Measurements from ENCODE around the gene PCSK5. TPM values are rescaled to one million over a fixed set of nuclear protein-coding genes. Genes with fewer than 3 reads are reported as not detected.
"Not testable (repeated sequence)": the region's sequence is repeated elsewhere in the genome, so short reads cannot be mapped to it uniquely, and the experiment has no call there.

PCSK5 gene
- polyA plus RNA-seq, 1 donor from 2014 or later: 1.7 TPM

DNA sequence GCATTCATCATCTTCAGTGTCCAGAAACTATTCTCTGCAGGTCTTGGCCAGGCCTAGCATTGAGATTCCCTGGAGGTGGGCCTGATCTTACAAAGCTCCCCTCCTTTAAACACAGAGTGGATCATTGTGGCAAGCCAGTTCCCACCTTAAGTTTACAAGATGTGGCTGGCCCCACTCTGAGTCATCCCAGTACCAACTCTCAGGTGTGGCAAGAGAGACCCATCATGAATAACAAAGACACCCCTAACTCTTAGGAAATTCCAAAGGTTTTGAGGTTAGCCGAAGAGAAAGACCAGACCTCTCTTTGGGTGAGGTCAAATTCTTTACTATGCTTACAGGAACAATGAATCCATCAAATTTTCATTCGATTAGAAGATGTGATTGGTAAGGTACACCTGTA lies 425.6 kb downstream of the PCSK5 start:
- Histone ChIP-seq H3K9ac (ENCODE audit: low read length) (no peak overlapping the region), H3K27me3 (ENCODE audit: insufficient read depth, low read depth, low read length) (no peaks in the 10 kb centered on the region), H3K9me3 (ENCODE audit: low read length) (no peaks in the 10 kb centered on the region), H3K27ac (ENCODE audit: low read length) (no peak overlapping the region), H3K36me3 (ENCODE audit: insufficient read depth, low read length) (no peaks in the 10 kb centered on the region), H3K79me2 (replicated peaks; ENCODE audit: insufficient read depth, low read length) (no peaks in the 10 kb centered on the region), H2AFZ (ENCODE audit: low read depth, low read length) (no peak overlapping the region), H4K20me1 (ENCODE audit: insufficient read depth) (no peaks in the 10 kb centered on the region), H3K9me2 (ENCODE audit: insufficient read depth, low read length) (no peaks in the 10 kb centered on the region), H3F3A (ENCODE audit: insufficient read depth, low read length, poor library complexity, severe bottlenecking) (no peaks in the 10 kb centered on the region), H3K4me3 (ENCODE audit: low read length) (no peak overlapping the region), H3K4me2 (ENCODE audit: low read length) (no peak overlapping the region)
- TF ChIP-seq EP300 (conservative IDR thresholded peaks at IDR 0.05; ENCODE audit: poor library complexity, severe bottlenecking) (no peak), MXI1 (conservative IDR thresholded peaks at IDR 0.05; ENCODE audit: poor library complexity, severe bottlenecking) (no peak), POLR2AphosphoS5 (IDR thresholded peaks at IDR 0.05) (no peak), TAF1 (IDR thresholded peaks at IDR 0.05; ENCODE audit: low read depth) (no peak), EZH2 (IDR thresholded peaks at IDR 0.05; ENCODE audit: borderline replicate concordance, insufficient read depth, low read length, poor library complexity, severe bottlenecking) (no peak), RAD21 (conservative IDR thresholded peaks at IDR 0.05) (no peak), SMC3 (conservative IDR thresholded peaks at IDR 0.05; ENCODE audit: poor library complexity) (no peak)
- TF ChIP-seq, protein P1, sequence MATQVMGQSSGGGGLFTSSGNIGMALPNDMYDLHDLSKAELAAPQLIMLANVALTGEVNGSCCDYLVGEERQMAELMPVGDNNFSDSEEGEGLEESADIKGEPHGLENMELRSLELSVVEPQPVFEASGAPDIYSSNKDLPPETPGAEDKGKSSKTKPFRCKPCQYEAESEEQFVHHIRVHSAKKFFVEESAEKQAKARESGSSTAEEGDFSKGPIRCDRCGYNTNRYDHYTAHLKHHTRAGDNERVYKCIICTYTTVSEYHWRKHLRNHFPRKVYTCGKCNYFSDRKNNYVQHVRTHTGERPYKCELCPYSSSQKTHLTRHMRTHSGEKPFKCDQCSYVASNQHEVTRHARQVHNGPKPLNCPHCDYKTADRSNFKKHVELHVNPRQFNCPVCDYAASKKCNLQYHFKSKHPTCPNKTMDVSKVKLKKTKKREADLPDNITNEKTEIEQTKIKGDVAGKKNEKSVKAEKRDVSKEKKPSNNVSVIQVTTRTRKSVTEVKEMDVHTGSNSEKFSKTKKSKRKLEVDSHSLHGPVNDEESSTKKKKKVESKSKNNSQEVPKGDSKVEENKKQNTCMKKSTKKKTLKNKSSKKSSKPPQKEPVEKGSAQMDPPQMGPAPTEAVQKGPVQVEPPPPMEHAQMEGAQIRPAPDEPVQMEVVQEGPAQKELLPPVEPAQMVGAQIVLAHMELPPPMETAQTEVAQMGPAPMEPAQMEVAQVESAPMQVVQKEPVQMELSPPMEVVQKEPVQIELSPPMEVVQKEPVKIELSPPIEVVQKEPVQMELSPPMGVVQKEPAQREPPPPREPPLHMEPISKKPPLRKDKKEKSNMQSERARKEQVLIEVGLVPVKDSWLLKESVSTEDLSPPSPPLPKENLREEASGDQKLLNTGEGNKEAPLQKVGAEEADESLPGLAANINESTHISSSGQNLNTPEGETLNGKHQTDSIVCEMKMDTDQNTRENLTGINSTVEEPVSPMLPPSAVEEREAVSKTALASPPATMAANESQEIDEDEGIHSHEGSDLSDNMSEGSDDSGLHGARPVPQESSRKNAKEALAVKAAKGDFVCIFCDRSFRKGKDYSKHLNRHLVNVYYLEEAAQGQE (IDR thresholded peaks at IDR 0.05; ENCODE audit: borderline replicate concordance): no peak
- TF ChIP-seq, protein P2, sequence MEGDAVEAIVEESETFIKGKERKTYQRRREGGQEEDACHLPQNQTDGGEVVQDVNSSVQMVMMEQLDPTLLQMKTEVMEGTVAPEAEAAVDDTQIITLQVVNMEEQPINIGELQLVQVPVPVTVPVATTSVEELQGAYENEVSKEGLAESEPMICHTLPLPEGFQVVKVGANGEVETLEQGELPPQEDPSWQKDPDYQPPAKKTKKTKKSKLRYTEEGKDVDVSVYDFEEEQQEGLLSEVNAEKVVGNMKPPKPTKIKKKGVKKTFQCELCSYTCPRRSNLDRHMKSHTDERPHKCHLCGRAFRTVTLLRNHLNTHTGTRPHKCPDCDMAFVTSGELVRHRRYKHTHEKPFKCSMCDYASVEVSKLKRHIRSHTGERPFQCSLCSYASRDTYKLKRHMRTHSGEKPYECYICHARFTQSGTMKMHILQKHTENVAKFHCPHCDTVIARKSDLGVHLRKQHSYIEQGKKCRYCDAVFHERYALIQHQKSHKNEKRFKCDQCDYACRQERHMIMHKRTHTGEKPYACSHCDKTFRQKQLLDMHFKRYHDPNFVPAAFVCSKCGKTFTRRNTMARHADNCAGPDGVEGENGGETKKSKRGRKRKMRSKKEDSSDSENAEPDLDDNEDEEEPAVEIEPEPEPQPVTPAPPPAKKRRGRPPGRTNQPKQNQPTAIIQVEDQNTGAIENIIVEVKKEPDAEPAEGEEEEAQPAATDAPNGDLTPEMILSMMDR (IDR thresholded peaks at IDR 0.05; ENCODE audit: poor library complexity, severe bottlenecking): no peak

DNA sequence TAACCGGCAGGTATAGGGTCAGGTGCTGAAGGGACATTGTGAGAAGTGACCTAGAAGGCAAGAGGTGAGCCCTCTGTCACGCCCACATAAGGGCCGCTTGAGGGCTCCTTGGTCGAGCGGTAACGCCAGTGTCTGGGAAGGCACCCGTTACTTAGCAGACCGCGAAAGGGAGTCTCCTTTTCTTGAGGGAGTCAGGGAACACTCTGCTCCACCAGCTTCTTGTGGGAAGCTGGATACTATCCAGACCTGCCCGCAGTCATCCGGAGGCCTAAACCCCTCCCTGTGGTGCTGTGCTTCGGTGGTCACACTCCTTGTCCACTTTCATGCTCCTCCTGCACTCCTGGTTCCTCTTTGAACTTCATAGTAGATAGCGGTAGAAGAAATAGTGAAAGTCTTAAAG lies 429.0 kb downstream of the PCSK5 start:
- not testable (repeated sequence) for H4K20me1 ChIP-seq (ENCODE audit: insufficient read depth); H2AFZ ChIP-seq (ENCODE audit: low read depth, low read length); H3K9me3 ChIP-seq (ENCODE audit: low read length); H3F3A ChIP-seq (ENCODE audit: insufficient read depth, low read length, poor library complexity, severe bottlenecking); H3K79me2 ChIP-seq (replicated peaks; ENCODE audit: insufficient read depth, low read length); H3K27me3 ChIP-seq (ENCODE audit: insufficient read depth, low read depth, low read length); H3K9ac ChIP-seq (ENCODE audit: low read length); H3K36me3 ChIP-seq (ENCODE audit: insufficient read depth, low read length); H3K9me2 ChIP-seq (ENCODE audit: insufficient read depth, low read length); H3K4me3 ChIP-seq (ENCODE audit: low read length); H3K4me2 ChIP-seq (ENCODE audit: low read length); H3K27ac ChIP-seq (ENCODE audit: low read length)

DNA sequence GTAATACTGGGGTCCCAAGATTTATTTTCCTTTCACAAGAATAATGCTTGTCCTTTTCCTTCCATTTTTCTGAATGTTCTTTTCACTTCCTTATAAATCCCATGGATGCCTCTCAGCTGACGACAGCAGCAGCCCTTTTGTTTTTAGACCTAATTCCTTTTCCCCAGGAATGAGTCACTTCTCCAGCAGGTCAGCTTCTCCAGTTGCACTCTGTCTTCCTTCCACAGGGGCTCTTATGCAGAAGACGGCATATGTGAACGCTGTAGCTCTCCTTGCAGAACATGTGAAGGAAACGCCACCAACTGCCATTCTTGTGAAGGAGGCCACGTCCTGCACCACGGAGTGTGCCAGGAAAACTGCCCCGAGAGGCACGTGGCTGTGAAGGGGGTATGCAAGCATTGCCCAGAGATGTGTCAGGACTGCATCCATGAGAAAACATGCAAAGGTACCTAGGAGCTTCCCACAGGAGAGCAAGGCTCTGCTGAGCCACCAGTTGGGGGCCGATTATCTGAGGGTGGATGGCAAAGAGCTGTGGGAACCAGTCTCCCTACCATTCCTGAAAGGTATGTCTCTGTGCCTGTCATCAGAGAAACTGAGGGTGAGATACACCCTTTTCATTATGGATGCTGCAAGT lies 430.8 kb downstream of the PCSK5 start:
- H3K4me2 ChIP-seq (ENCODE audit: low read length): no peak overlapping the region

More for the DNA sequence above, 430.8 kb downstream of the PCSK5 start:
- H3K9ac ChIP-seq (ENCODE audit: low read length): no peak overlapping the region
- no peaks in the 10 kb centered on the region for H3K79me2 ChIP-seq (replicated peaks; ENCODE audit: insufficient read depth, low read length)
- no peaks in the 10 kb centered on the region for H4K20me1 ChIP-seq (ENCODE audit: insufficient read depth)
- TF ChIP-seq, protein P1 (IDR thresholded peaks at IDR 0.05; ENCODE audit: borderline replicate concordance): no peak
- TF ChIP-seq RAD21 (conservative IDR thresholded peaks at IDR 0.05): no peak
- TF ChIP-seq MXI1 (conservative IDR thresholded peaks at IDR 0.05; ENCODE audit: poor library complexity, severe bottlenecking): no peak
- TF ChIP-seq SMC3 (conservative IDR thresholded peaks at IDR 0.05; ENCODE audit: poor library complexity): no peak
- no peak overlapping the region for H3K27ac ChIP-seq (ENCODE audit: low read length)
- no peaks in the 10 kb centered on the region for H3K9me3 ChIP-seq (ENCODE audit: low read length)
- no peak overlapping the region for H3K4me3 ChIP-seq (ENCODE audit: low read length)
- H3F3A ChIP-seq (ENCODE audit: insufficient read depth, low read length, poor library complexity, severe bottlenecking): no peaks in the 10 kb centered on the region
- H3K9me2 ChIP-seq (ENCODE audit: insufficient read depth, low read length): no peaks in the 10 kb centered on the region
- H3K36me3 ChIP-seq (ENCODE audit: insufficient read depth, low read length): no peaks in the 10 kb centered on the region
- H3K27me3 ChIP-seq (ENCODE audit: insufficient read depth, low read depth, low read length): no peaks in the 10 kb centered on the region
- H2AFZ ChIP-seq (ENCODE audit: low read depth, low read length): no peak overlapping the region

Measured in neural cell (in vitro differentiated cells).